Lung (tissue), 12 donors: ENCODE results near the gene CDADC1. TPM values are rescaled to one million over a fixed set of nuclear protein-coding genes. Genes with fewer than 3 reads are reported as not detected.
"Not testable (repeated sequence)": the region's sequence is repeated elsewhere in the genome, so short reads cannot be mapped to it uniquely, and the experiment has no call there.

ENCODE experiments used
- ATAC-seq: fragments of 200-7000 bp; cut with Tn5 transposase; one replicate; pipeline ENCODE4 v1.9.1; 2020; ENCODE audit warnings: moderate number of reproducible peaks; ENCODE audit not compliant: insufficient read depth, low FRiP score
- DNase-seq, 3 donors: peaks; one replicate each; pipeline ENCODE4 v3.0.0-alpha.2; 2013 to 2017
- H3K27ac ChIP-seq, 2 donors: one replicate each; pipeline ENCODE4 v1.5.1; 2013; ENCODE audit warnings: mild to moderate bottlenecking in 2 of 2, moderate library complexity in 2 of 2, control low read depth in 1 of 2, inconsistent platforms in 1 of 2, low read depth in 1 of 2, low read length in 1 of 2
- H3K27me3 ChIP-seq, 3 donors: one replicate each; pipeline ENCODE4 v1.5.1; 2013; ENCODE audit warnings: low read length in 2 of 3; ENCODE audit not compliant: control insufficient read depth in 3 of 3, insufficient read depth in 3 of 3
- H3K36me3 ChIP-seq, 4 donors: one replicate each; pipeline ENCODE4 v1.5.1; 2013; ENCODE audit warnings: low read length in 4 of 4, mild to moderate bottlenecking in 1 of 4, moderate library complexity in 1 of 4; ENCODE audit not compliant: control insufficient read depth in 4 of 4, insufficient read depth in 4 of 4
- H3K4me1 ChIP-seq, 5 donors: one replicate each; pipeline ENCODE4 v1.5.1; 2013; ENCODE audit warnings: low read length in 5 of 5, mild to moderate bottlenecking in 2 of 5, moderate library complexity in 1 of 5; ENCODE audit not compliant: control insufficient read depth in 5 of 5, insufficient read depth in 5 of 5
- H3K4me3 ChIP-seq: one replicate; pipeline ENCODE4 v1.5.1; 2013; ENCODE audit warnings: mild to moderate bottlenecking, control low read depth, moderate library complexity
- H3K9ac ChIP-seq, 2 donors: one replicate each; pipeline ENCODE4 v1.5.1; 2013; ENCODE audit warnings: low read length in 2 of 2, control low read depth in 1 of 2; ENCODE audit not compliant: insufficient read depth in 1 of 2
- H3K9me3 ChIP-seq, 4 donors: one replicate each; pipeline ENCODE4 v1.5.1; 2013; ENCODE audit warnings: low read length in 3 of 4, mild to moderate bottlenecking in 1 of 4, moderate library complexity in 1 of 4; ENCODE audit not compliant: control insufficient read depth in 4 of 4, insufficient read depth in 3 of 4
- WGBS, 2 donors: extraction: QIAGEN DNeasy Blood & Tissue Kit; methylation state at CpG; one replicate each; pipeline ENCODE4 v1.1.7; 2013; 5-methylcytosine and 5-hydroxymethylcytosine counted together
- polyA plus RNA-seq, 2 donors: library from polyadenylated mRNA; stranded (reverse); fragments of 200-250 nt; gene quantifications; one replicate each; pipeline ENCODE4 v1.2.1, GENCODE V29; 2013
- total RNA-seq, 2 donors: library from RNA; depleted of rRNA in 1 of 2; stranded (reverse); fragments of >200 nt in 1 of 2; gene quantifications; one replicate each; pipeline ENCODE4 v1.2.1, GENCODE V29; 2014 to 2021
- TF ChIP-seq, protein P1 (sequence below): IDR thresholded peaks from 2 replicates; pipeline ENCODE4 v1.5.1; 2012; ENCODE audit warnings: mild to moderate bottlenecking; ENCODE audit errors: control extremely low read depth, extremely low read depth
- donor health status: control.
- donor health status: control.
- donor health status: Bipolar disorder and iron deficiency.
- donor health status: healthy.
- donor health status: DM: yes; HTN: yes; CAD: no.

Gene CDADC1
- total and polyA plus RNA-seq, 4 donors: 5.2 to 11.6 (median 7.1) TPM

DNA sequence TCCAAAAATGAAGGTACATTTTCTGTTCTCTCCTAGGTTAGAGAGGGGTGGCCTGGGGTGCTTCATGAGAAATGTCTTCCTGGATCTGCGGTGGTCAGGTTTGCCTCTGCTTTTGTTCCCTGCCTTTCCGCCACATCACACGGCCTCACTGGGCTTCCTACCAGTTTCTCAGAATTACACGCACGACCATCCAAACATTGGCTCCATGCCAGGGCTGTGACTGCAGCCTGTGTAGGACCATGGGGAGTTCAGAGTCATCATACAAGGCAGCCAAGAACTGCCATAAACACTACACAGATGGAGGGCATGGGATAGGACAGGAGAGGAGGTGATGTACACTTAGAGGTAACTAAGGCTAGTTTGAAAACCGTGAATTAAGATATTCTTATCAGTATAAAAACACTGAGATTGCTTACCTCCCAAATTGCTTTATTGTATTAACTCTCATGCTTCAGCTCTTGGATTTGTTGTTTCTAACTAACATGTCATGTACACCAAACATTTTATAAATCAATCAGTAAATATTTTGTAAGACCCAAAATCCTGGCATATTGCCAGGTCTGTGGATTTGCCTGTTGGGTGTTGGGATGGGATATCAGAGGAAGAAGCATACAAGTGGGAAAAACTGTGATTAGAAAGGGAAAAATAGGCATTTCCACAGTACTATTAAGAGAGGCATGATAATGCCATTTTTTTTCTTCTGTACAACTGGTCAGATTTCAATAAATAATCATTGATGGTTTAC is 45.2 kb downstream of the CDADC1 start:
- Histone ChIP-seq H3K27me3 (no peaks in the 10 kb centered on the region), H3K36me3 (peaks cover 0 to 2% (median under 1%) of the 10 kb centered on the region in 4 donors), H3K9ac (no peak overlapping the region), H3K4me3 (no peak overlapping the region), H3K4me1 (peaks cover 0 to 28% (median 0%) of the 10 kb centered on the region in 5 donors), H3K27ac (peak overlapping the region in 1 of 2 donors; percentile 13), H3K9me3 (no peaks in the 10 kb centered on the region)
- TF ChIP-seq, protein P1, sequence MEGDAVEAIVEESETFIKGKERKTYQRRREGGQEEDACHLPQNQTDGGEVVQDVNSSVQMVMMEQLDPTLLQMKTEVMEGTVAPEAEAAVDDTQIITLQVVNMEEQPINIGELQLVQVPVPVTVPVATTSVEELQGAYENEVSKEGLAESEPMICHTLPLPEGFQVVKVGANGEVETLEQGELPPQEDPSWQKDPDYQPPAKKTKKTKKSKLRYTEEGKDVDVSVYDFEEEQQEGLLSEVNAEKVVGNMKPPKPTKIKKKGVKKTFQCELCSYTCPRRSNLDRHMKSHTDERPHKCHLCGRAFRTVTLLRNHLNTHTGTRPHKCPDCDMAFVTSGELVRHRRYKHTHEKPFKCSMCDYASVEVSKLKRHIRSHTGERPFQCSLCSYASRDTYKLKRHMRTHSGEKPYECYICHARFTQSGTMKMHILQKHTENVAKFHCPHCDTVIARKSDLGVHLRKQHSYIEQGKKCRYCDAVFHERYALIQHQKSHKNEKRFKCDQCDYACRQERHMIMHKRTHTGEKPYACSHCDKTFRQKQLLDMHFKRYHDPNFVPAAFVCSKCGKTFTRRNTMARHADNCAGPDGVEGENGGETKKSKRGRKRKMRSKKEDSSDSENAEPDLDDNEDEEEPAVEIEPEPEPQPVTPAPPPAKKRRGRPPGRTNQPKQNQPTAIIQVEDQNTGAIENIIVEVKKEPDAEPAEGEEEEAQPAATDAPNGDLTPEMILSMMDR: no peak
- DNase-seq (peak; percentile 94 to 97 (median 97)), ATAC-seq (no peak)
- WGBS, 2 donors: 28 to 32% methylated on average over 6 of the region's 6 CpGs

DNA sequence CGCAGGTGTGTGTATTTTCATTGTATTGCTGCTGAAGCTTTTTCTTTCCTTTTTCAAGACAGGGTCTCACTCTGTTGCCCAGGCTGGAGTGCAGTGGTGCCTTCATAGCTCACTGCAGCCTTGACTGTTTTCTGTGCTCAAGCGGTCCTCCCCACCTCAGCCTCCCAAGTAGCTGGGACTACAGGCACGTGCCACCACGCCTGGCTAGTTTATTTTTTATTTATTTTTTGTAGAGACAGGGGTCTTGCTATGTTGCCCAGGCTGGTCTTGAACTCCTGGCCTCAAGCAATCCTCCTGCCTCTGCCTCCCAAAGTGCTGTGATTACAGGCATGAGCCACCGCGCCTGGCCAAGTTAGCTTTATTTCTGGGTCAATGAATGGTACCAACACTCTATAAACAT is 47.0 kb downstream of the CDADC1 start:
- 98 to 99% methylated on average over 6 of the region's 6 CpGs for WGBS, 2 donors
- H3K9ac ChIP-seq, H3K27ac ChIP-seq, H3K4me3 ChIP-seq, DNase-seq, H3K36me3 ChIP-seq, H3K27me3 ChIP-seq, H3K9me3 ChIP-seq, ATAC-seq: not testable (repeated sequence)
- H3K4me1 ChIP-seq: peaks cover 0 to 28% (median 0%) of the 10 kb centered on the region in 5 donors

- Histone ChIP-seq H3K27ac (no peak overlapping the region), H3K27me3 (no peaks in the 10 kb centered on the region), H3K36me3 (peaks cover 0 to 2% (median under 1%) of the 10 kb centered on the region in 4 donors), H3K9ac (no peak overlapping the region), H3K9me3 (no peaks in the 10 kb centered on the region), H3K4me3 (no peak overlapping the region), H3K4me1 (peaks cover 0 to 28% (median 0%) of the 10 kb centered on the region in 5 donors)
- ATAC-seq (no peak), DNase-seq (peak; percentile 43 to 85 (median 68))
- TF ChIP-seq, protein P1: no peak
- 68 to 77% methylated on average over 6 of the region's 6 CpGs for WGBS, 2 donors
Measured at GRCh38 chr13:49295244-49295643, 47.5 kb downstream of the CDADC1 start.

DNA sequence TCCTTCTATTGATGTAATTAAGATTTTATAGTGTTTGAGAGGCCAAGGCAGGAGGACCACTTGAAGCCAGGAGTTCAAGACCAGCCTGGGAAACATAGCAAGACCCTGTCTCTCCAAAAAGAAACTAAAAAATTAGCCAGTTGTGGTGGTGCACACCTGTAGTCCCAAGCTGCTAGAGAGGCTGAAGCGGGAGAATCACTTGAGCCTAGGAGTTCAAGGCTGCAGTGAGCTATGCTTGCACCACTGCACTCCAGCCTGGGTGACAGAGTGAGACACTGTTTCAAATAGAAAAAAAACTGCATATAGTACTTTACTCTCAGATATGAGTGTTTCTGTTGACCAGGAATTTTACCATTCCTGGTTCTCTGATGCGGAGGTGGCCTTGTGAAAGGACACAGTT is 48.9 kb downstream of the CDADC1 start:
- ATAC-seq (no peak), DNase-seq (no peak)
- H3K27me3 ChIP-seq: no peaks in the 10 kb centered on the region
- TF ChIP-seq, protein P1: no peak
- WGBS, 2 donors: 98 to 100% methylated on average over 2 of the region's 2 CpGs
- H3K4me3 ChIP-seq: no peak overlapping the region
- H3K9me3 ChIP-seq: no peaks in the 10 kb centered on the region
- no peak overlapping the region for H3K27ac ChIP-seq
- no peak overlapping the region for H3K9ac ChIP-seq
- no peaks in the 10 kb centered on the region for H3K36me3 ChIP-seq
- H3K4me1 ChIP-seq: peaks cover 0 to 28% (median 0%) of the 10 kb centered on the region in 5 donors
